HUDEP-2 (cell line): ENCODE measurements around the gene DDHD1.
A peak's percentile ranks its signal among the peaks of the same experiment; 100 is the strongest.
"Not testable (repeated sequence)": the region's sequence is repeated elsewhere in the genome, so short reads cannot be mapped to it uniquely, and the experiment has no call there.

Source experiments
- DNase-seq, 76 experiments: peaks; one replicate each; lab custom pipeline; 2025; ENCODE audit not compliant: unreplicated experiment in 76 of 76; lab: John Stamatoyannopoulos, UW

The DDHD1 gene

GRCh38 chr14:53152887-53153701 lies at the start of gene DDHD1:
Gene DDHD1 (minus strand): TSS chr14:53153323. CDS start chr14:53153098, 225 bp downstream.
- peak in 72 of 76 experiments; percentile 22 to 86 (median 68) for DNase-seq

GRCh38 chr14:53195949-53196348 lies 42.8 kb upstream of the DDHD1 start:
- no peak for DNase-seq

- no peak for DNase-seq
These were observed 40.1 kb upstream of the DDHD1 start for GRCh38 chr14:53193193-53193592.

- DNase-seq: no peak
These were observed 39.1 kb upstream of the DDHD1 start for GRCh38 chr14:53192052-53192760.

GRCh38 chr14:53190938-53191337 lies 37.8 kb upstream of the DDHD1 start:
- peak in 4 of 76 experiments; percentile 11 to 30 (median 26) for DNase-seq

- no peak for DNase-seq
These were observed 34.9 kb upstream of the DDHD1 start for GRCh38 chr14:53187921-53188463.

GRCh38 chr14:53186532-53186931 lies 33.4 kb upstream of the DDHD1 start:
- no peak for DNase-seq

GRCh38 chr14:53183611-53184010 lies 30.5 kb upstream of the DDHD1 start:
- DNase-seq: no peak

GRCh38 chr14:53183056-53183455 lies 29.9 kb upstream of the DDHD1 start:
- no peak for DNase-seq

GRCh38 chr14:53181463-53182081 lies 28.4 kb upstream of the DDHD1 start:
- DNase-seq: not testable (repeated sequence)

GRCh38 chr14:53180272-53181221 lies 27.4 kb upstream of the DDHD1 start:
- peak in 4 of 76 experiments; percentile 5 to 18 (median 12) for DNase-seq

- not testable (repeated sequence) for DNase-seq
These were observed 26.4 kb upstream of the DDHD1 start for GRCh38 chr14:53179486-53180005.

GRCh38 chr14:53175375-53175774 lies 22.3 kb upstream of the DDHD1 start:
- DNase-seq: no peak

GRCh38 chr14:53174918-53175317 lies 21.8 kb upstream of the DDHD1 start:
- no peak for DNase-seq

GRCh38 chr14:53168786-53169185 lies 15.7 kb upstream of the DDHD1 start:
- DNase-seq: no peak

GRCh38 chr14:53167602-53168328 lies 14.6 kb upstream of the DDHD1 start:
- DNase-seq: no peak

- DNase-seq: no peak
These were observed 8.8 kb upstream of the DDHD1 start for GRCh38 chr14:53161758-53162435.

GRCh38 chr14:53156238-53156637 lies 3.1 kb upstream of the DDHD1 start:
- no peak for DNase-seq

- DNase-seq: no peak
These were observed 584 bp upstream of the DDHD1 start for GRCh38 chr14:53153702-53154112.
